HG02970 (cell line): Measurements from ENCODE around the gene LYPD6B.

Experiments
- ATAC-seq: cut with Tn5 transposase; IDR thresholded peaks from one replicate; pipeline ENCODE4 v1.9.1; 2021; ENCODE audit warnings: mild to moderate bottlenecking, moderate library complexity, moderate number of reproducible peaks; ENCODE audit not compliant: unreplicated experiment, low FRiP score

The LYPD6B gene

DNA sequence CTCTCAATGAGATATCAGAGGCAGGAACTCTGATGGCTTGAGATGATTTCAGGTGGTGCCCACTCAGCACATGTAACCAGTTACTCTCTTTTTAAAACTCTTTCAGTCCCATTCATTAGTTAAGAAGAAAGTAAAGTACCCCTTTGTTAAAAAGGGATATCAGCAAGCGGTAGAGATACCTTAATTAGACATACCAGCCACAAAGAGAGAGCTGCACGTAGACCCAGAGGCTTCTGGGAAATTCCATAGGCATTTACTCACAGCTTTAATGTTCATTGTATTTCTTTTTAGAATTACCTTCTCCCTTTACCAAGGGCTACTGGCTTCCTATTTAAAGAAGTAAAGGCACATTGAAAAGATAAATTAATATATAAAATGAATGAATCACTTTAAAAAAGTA is 63.3 kb downstream of the LYPD6B start:
- no peak for ATAC-seq

GRCh38 chr2:149103081-149103620 is 64.7 kb downstream of the LYPD6B start:
- no peak for ATAC-seq

GRCh38 chr2:149104221-149104620 is 65.7 kb downstream of the LYPD6B start:
- ATAC-seq: no peak

DNA sequence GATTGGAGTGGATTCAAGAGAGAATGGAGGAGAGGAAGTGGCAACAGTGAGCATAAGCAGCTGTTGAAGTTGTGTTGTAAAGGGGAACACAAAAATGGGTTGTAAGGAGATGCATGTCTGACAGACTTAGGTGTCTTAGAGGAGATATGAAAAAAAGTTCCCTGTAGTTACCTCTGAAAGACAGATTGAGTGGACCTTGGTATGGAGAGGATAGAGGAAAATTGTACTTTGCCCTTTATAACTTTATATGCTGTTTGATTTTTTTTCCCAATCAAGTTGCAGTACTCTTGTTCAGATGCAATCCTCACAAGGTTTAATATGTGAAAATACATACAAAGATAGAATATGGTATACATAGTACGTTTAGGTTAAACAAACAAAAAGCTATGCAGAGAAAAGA is 73.6 kb downstream of the LYPD6B start:
- ATAC-seq: no peak

- ATAC-seq: no peak
Measured at GRCh38 chr2:149112713-149113112, 74.2 kb downstream of the LYPD6B start.

DNA sequence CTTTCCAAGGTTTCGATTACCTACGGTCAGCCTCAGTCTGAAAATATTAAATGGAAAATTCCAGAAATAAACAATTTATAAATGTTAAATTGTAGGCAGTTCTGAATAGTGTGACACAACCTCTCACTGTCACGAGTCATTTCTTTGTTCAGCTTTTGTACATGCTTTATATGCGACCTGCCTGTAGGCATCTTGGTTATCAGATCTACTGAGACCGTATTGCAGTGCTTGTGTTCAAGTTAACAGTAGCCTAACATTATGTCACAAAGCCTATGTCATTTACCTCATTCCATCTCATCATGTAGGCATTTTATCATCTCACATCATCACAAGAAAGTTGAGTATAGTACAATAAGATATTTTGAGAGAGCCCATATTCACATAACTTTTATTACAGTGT is 77.3 kb downstream of the LYPD6B start:
- ATAC-seq: no peak

- ATAC-seq: no peak
Measured at GRCh38 chr2:149119368-149119767, 80.9 kb downstream of the LYPD6B start.

DNA sequence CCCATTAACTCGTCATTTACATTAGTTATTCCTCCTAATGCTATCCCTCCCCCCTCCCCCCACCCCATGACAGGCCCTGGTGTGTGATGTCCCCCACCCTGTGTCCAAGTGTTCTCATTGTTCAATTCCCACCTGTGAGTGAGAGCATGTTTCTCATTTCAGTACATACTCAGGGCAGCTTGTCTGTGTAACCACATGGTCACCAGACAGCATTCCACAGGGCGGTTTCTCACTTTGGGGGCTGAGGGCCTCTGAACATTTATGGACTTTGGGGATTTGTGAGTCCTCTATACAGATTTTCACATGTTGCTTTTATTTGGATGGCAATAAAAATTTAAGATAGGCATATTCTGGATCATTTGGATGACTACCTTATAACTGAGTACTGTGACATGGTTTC is 84.0 kb downstream of the LYPD6B start:
- no peak for ATAC-seq

DNA sequence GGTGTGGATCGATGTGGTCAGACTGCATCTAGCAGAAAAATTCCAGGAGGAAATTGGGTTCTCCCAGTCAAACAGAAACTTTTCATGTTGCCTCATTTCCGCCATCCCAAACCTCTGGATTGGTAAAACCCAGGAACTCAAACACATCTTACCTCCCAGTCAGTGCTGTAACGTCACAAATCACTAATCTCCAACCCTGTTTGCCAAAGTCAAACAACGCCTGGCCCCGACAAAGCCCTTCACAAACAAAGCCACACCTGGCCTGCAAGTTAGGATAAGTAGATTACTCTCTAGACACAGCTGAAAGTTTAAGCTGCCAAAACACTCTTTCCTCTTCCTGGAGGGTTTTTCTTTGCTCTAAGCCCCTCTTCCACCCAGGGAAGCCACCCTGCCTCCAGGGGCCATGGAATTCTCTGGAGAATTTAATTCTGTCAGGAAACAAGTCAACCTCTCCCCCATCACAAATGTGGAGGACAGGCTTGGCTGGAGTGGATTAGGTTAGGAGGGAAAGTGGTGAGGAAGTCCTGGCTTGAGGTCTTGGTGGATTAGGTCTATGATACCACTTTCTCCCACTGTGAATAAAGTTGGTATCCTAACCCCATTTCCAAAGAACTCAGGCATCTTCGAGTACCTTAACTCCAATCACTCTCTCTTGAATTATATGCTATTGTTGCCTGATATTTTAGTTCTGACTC is 86.7 kb downstream of the LYPD6B start:
- ATAC-seq: no peak

DNA sequence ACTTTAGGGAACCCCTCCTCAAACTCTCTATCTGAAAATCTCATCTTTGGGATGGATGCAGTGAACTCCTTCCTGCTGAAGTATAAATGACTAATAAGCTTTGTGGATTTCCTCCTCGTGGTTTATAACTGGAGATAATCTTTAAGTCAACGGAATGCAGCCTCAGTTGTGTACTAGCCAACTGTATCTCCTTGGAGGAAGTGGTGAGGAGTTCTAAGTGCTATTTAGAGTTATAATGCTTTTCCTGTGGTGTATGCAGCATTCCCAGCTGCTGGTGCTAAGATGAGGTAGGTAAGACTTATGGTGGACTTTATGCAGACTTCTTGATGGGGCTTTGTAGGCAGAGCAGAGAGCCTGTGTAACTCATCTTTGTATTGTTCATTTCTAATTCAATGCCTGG is 90.9 kb downstream of the LYPD6B start:
- ATAC-seq: no peak

GRCh38 chr2:149132339-149132738 is 93.8 kb downstream of the LYPD6B start:
- no peak for ATAC-seq

- ATAC-seq: no peak
Measured at GRCh38 chr2:149132901-149133300, 94.4 kb downstream of the LYPD6B start.

- ATAC-seq: no peak
Measured at GRCh38 chr2:149134335-149134923, 95.9 kb downstream of the LYPD6B start.

DNA sequence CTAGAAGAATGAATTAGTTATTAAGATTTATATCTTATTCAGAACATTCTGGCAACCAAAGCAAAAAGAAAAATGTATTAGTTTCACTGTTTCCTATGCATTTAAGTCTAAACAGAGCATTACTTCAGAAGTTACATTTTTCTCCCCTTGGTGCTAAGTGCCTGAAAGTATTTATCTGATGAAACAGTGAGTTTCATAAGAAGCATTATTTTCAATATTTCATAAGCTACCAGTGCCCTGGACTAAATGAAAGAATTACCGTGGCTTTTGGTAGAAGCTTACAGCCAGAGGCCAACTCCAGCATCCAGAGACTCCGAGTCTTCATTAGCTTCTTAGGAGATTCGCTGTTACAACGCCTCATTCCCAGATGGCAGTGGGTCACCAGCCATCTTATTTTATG is 97.6 kb downstream of the LYPD6B start:
- no peak for ATAC-seq

GRCh38 chr2:149141046-149141445 is 102.5 kb downstream of the LYPD6B start:
- ATAC-seq: no peak

- ATAC-seq: no peak
Measured at GRCh38 chr2:149143734-149144133, 105.2 kb downstream of the LYPD6B start.

- ATAC-seq: no peak
Measured at GRCh38 chr2:149145314-149146295, 107.1 kb downstream of the LYPD6B start.

- no peak for ATAC-seq
Measured at GRCh38 chr2:149146876-149147275, 108.4 kb downstream of the LYPD6B start.

DNA sequence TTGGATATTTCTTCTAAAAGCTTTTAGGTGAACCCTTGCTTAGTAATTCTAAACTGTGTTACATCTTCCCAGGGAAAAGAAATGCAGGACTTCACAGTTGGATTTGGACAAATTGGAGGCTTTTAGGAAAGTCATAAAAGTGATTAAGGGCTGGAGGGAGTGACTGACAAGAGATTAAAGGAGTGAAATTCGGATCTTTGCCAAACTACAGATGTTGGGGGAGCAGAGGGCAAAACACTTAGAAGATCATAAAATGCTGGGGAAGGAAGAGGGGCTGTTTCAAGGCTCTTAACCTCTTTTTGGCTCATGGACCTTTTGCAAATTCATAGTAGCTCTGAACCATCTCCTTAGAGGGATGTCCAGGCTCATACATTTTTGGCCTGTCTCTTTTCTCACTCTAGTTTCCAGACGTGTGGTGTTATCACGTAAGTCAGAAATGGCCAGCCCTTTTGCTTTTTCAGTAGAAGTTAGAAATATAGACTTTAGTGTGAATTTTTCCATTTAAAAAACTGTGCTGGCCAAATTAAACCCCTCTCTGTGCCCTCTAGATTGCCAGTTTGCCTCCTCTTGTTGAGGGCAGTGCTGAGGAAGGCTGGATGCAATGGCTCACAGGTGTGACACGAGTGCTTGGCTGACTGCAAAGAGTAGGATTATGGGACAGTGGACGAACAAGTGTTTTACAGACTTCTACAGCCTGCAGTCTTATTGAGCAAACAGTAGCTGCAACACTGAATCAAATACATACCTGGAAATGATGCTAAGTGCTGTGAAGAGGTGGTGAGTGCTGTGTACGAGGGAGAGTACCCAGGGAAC is 109.9 kb downstream of the LYPD6B start:
- ATAC-seq: no peak

- ATAC-seq: no peak
Measured at GRCh38 chr2:149149007-149149297, 110.5 kb downstream of the LYPD6B start.
